DND-41 (cell line): ENCODE results near the gene ASIC2.

Experiments used
- ATAC-seq: fragments of 200-7000 bp; cut with Tn5 transposase; 3 replicates; pipeline ENCODE4 v1.9.1; 2021; ENCODE audit warnings: low read depth; ENCODE audit not compliant: insufficient read depth
- DNase-seq: peaks from one replicate; pipeline ENCODE4 v3.0.0-alpha.2; 2020
- H2AFZ ChIP-seq: 2 replicates; pipeline ENCODE4 v1.6.0; 2012; ENCODE audit warnings: low read depth, low read length
- H3K27ac ChIP-seq: 2 replicates; pipeline ENCODE4 v1.5.1; 2012; ENCODE audit warnings: low read length, inconsistent platforms
- H3K27me3 ChIP-seq: fragments of 200-600 bp; sonication (generic); 2 replicates; pipeline ENCODE4 v1.6.0; 2012; ENCODE audit warnings: low read length, mild to moderate bottlenecking, inconsistent platforms; ENCODE audit not compliant: insufficient read depth, poor library complexity
- H3K36me3 ChIP-seq: 2 replicates; pipeline ENCODE4 v1.5.1; 2012; ENCODE audit warnings: low read length, inconsistent platforms; ENCODE audit not compliant: insufficient read depth
- H3K4me1 ChIP-seq: 2 replicates; pipeline ENCODE4 v1.5.1; 2012; ENCODE audit warnings: mild to moderate bottlenecking, low read length; ENCODE audit not compliant: insufficient read depth
- H3K4me2 ChIP-seq: 2 replicates; pipeline ENCODE4 v1.6.0; 2012; ENCODE audit warnings: mild to moderate bottlenecking, moderate library complexity, low read length, inconsistent platforms; ENCODE audit not compliant: insufficient read depth
- H3K4me3 ChIP-seq, 2 experiments: fragments of 200-600 bp in 1 of 2; shearing (Covaris generic) in 1 of 2; 2 replicates each; pipeline ENCODE4 v1.5.1; 2012 to 2016; ENCODE audit warnings: inconsistent platforms in 2 of 2, low read length in 2 of 2, mild to moderate bottlenecking in 2 of 2, low read depth in 1 of 2, moderate library complexity in 1 of 2
- H3K79me2 ChIP-seq: 2 replicates; pipeline ENCODE4 v1.6.0; 2012; ENCODE audit warnings: low read length, inconsistent platforms; ENCODE audit not compliant: insufficient read depth
- H3K9ac ChIP-seq: 2 replicates; pipeline ENCODE4 v1.6.0; 2012; ENCODE audit warnings: low read depth, mild to moderate bottlenecking, inconsistent platforms, low read length, moderate library complexity
- H3K9me3 ChIP-seq: 2 replicates; pipeline ENCODE4 v1.5.1; 2012; ENCODE audit warnings: low read length, moderate library complexity, mild to moderate bottlenecking, inconsistent platforms; ENCODE audit not compliant: insufficient read depth, severe bottlenecking
- H4K20me1 ChIP-seq: 2 replicates; pipeline ENCODE4 v1.6.0; 2012; ENCODE audit warnings: low read length; ENCODE audit not compliant: insufficient read depth
- EZH2 ChIP-seq: IDR thresholded peaks from 3 replicates; pipeline ENCODE4 v1.6.1; 2012; ENCODE audit warnings: borderline replicate concordance, low read depth, mild to moderate bottlenecking, moderate library complexity, low read length, inconsistent platforms; ENCODE audit not compliant: severe bottlenecking
- TF ChIP-seq, protein P1 (sequence below): IDR thresholded peaks from 2 replicates; pipeline ENCODE4 v1.5.1; 2012; ENCODE audit warnings: borderline replicate concordance, low read length, moderate library complexity, mild to moderate bottlenecking; ENCODE audit not compliant: poor library complexity, severe bottlenecking; ENCODE audit errors: extremely low read depth

Gene ASIC2

DNA sequence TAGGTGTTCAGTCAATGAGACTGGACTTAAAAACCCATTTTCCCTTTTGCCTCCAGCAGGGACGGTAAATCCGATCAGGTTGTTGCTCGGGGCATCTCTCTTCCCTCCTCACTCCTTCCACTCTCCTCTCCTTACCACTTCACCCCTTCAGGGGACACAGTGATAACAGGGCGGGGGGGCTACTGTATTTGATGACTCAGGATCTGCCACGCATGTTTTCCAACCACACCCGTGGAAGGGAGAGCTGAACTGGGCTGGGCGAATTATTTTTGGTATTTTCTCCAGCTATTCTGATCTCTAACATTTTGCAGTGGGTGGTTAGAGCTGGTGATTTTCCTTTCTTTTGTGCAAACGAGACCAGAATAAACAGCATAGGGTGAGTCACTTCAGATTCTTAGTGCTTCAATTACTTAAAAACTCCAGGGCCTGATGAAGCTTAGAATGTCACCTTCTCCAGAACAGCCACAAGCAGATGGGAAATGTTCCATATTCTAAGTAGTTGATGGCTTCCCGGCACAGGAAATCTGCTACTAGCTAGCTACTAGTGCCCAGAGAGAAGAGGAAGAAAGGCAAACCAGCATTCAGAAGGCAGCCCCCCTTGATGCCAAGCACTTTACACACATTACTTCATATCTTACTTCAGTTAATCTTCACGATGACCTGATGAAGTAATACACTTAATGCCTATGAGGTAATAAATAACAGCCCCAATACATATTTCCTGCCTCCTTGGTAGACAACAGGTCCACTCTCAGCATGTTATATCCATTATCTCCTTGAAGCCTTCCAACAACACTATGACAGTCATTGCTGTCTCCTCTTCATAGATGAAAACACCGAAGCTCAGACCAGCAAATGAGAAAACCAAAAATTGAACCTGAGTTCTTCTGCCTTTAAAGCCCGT lies 74.1 kb downstream of the ASIC2 start:
- H3K4me2 ChIP-seq, result no peak overlapping the region
- H3K9me3 ChIP-seq, result no peaks in the 10 kb centered on the region
- no peak overlapping the region for H3K9ac ChIP-seq
- DNase-seq (no peak), ATAC-seq (no peak)
- no peak overlapping the region for H2AFZ ChIP-seq
- no peak overlapping the region for H3K4me3 ChIP-seq
- no peaks in the 10 kb centered on the region for H4K20me1 ChIP-seq
- TF ChIP-seq, protein P1, sequence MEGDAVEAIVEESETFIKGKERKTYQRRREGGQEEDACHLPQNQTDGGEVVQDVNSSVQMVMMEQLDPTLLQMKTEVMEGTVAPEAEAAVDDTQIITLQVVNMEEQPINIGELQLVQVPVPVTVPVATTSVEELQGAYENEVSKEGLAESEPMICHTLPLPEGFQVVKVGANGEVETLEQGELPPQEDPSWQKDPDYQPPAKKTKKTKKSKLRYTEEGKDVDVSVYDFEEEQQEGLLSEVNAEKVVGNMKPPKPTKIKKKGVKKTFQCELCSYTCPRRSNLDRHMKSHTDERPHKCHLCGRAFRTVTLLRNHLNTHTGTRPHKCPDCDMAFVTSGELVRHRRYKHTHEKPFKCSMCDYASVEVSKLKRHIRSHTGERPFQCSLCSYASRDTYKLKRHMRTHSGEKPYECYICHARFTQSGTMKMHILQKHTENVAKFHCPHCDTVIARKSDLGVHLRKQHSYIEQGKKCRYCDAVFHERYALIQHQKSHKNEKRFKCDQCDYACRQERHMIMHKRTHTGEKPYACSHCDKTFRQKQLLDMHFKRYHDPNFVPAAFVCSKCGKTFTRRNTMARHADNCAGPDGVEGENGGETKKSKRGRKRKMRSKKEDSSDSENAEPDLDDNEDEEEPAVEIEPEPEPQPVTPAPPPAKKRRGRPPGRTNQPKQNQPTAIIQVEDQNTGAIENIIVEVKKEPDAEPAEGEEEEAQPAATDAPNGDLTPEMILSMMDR, result no peak
- no peak for TF ChIP-seq EZH2
- no peaks in the 10 kb centered on the region for H3K4me1 ChIP-seq
- H3K36me3 ChIP-seq, result no peaks in the 10 kb centered on the region
- no peaks in the 10 kb centered on the region for H3K79me2 ChIP-seq
- H3K27me3 ChIP-seq, result peaks cover 12% of the 10 kb centered on the region
- no peak overlapping the region for H3K27ac ChIP-seq

DNA sequence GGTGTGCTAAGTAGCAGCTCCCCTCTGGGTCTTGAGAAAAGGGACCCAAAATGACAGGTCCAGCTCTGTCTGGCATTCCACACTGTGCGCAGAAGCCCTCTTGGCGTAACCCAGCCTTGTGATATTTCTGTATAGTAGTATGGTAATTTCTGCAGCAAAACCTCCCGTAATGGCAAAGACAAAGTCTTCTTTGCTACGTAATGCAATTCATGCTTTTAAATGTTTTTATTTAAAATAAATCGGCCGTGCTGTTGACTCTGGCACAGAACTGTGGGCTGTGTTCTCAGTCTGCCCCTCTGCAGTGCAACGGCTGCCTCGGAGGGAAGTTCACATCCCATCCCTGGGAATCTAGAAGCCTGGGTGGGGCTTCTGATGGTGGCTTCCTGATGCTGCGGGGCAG lies 75.2 kb downstream of the ASIC2 start:
- no peaks in the 10 kb centered on the region for H3K79me2 ChIP-seq
- H2AFZ ChIP-seq, result no peak overlapping the region
- H3K36me3 ChIP-seq, result no peaks in the 10 kb centered on the region
- H3K27ac ChIP-seq, result no peak overlapping the region
- no peak overlapping the region for H3K9ac ChIP-seq
- DNase-seq, result no peak
- no peak overlapping the region for H3K4me2 ChIP-seq
- ATAC-seq, result no peak
- no peaks in the 10 kb centered on the region for H3K4me1 ChIP-seq
- H4K20me1 ChIP-seq, result no peaks in the 10 kb centered on the region
- H3K27me3 ChIP-seq, result peaks cover 12% of the 10 kb centered on the region
- H3K4me3 ChIP-seq, result no peak overlapping the region
- H3K9me3 ChIP-seq, result no peaks in the 10 kb centered on the region
- TF ChIP-seq, protein P1, result no peak
- no peak for TF ChIP-seq EZH2

DNA sequence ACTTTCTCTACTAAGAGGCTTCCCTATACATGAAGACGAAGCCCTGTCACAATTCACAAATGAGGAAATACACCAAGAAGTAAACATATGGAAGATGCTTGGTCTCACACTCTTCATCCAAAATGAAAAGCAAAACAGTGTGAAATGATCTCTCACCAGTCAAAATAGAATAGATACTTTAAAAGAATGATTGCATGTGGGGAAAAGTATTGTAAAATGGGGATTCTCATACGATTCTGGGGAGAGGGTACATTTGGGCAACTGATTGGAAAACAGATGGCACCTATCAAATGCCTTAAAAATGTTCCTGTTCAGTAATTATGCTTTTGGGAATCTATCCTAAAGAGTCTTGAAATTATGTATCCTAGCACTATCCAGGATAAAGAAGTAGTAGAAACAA lies 78.1 kb downstream of the ASIC2 start:
- Histone ChIP-seq H3K27ac (no peak overlapping the region), H3K9me3 (no peaks in the 10 kb centered on the region), H3K79me2 (no peaks in the 10 kb centered on the region), H3K27me3 (peaks cover 1% of the 10 kb centered on the region), H3K4me2 (no peak overlapping the region), H2AFZ (no peak overlapping the region), H3K9ac (no peak overlapping the region), H3K4me1 (no peaks in the 10 kb centered on the region), H4K20me1 (no peaks in the 10 kb centered on the region), H3K4me3 (no peak overlapping the region), H3K36me3 (no peaks in the 10 kb centered on the region)
- ATAC-seq (no peak), DNase-seq (no peak)
- TF ChIP-seq EZH2, result no peak
- TF ChIP-seq, protein P1, result no peak
